Transverse colon (tissue), 3 donors: Measurements from ENCODE around the gene GRIN2B.
A peak's percentile ranks its signal among the peaks of the same experiment; 100 is the strongest.

ENCODE experiments used
- POLR2A ChIP-seq: fragments of 450-650 bp; IDR thresholded peaks from one replicate; pipeline ENCODE4 v1.6.1; 2016; ENCODE audit warnings: antibody characterized with exemption, mild to moderate bottlenecking, moderate library complexity
- POLR2AphosphoS5 ChIP-seq, 3 donors: sonication (generic); formaldehyde crosslinking; IDR thresholded peaks; one replicate each; pipeline ENCODE4 v1.6.1; 2016; ENCODE audit warnings: antibody characterized with exemption in 3 of 3

DNA sequence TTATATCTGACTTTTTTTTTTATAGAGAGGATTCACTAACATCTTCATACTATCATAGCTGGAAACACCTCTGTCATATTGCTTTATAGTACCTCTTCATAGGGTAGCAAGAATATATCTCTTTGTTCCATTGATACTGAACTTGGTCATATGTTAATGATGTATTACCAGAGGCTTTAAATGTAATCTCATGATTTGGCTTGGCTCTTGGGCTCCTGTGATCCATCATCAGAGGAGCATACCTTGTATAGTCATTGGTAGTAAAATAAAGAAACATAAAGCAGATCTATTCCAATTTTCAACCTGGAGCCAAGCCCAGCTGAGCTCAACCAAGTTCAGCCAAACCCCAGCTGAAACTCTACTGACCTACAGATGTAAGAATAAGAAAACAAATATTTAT is 43.2 kb upstream of the GRIN2B start:
- TF ChIP-seq POLR2A, result no peak
- peak in 2 of 3 donors; percentile 47 to 71 for TF ChIP-seq POLR2AphosphoS5 (IDR thresholded peaks at IDR 0.05)
